Left renal cortex interstitium (tissue), 4 donors: ENCODE measurements around the gene CLSTN1. TPM values are rescaled to one million over a fixed set of nuclear protein-coding genes. Genes with fewer than 3 reads are reported as not detected.
"Not testable (repeated sequence)": the region's sequence is repeated elsewhere in the genome, so short reads cannot be mapped to it uniquely, and the experiment has no call there.

ENCODE experiments used
- DNase-seq, 4 donors: peaks; one replicate each; pipeline ENCODE4 v3.0.0-alpha.2; 2013; ENCODE audit warnings: low read depth in 4 of 4, low spot score in 2 of 4, missing footprints in 1 of 4
- polyA plus RNA-seq, 4 donors: library from polyadenylated mRNA; unstranded; fragments of 120-200 nt; gene quantifications; one replicate each; pipeline ENCODE4 v1.2.1, GENCODE V29; 2013; ENCODE audit not compliant: insufficient read length in 4 of 4

CLSTN1 gene
- polyA plus RNA-seq, 4 donors: 134 to 167 (median 156) TPM

- no peak for DNase-seq
Observed at GRCh38 chr1:9768983-9769382, 54.8 kb downstream of the CLSTN1 start.

GRCh38 chr1:9767964-9768668 is 55.6 kb downstream of the CLSTN1 start:
- no peak for DNase-seq

- no peak for DNase-seq
Observed at GRCh38 chr1:9766759-9767442, 56.9 kb downstream of the CLSTN1 start.

GRCh38 chr1:9764550-9764949 is 59.2 kb downstream of the CLSTN1 start:
- no peak for DNase-seq

GRCh38 chr1:9763914-9764313 is 59.9 kb downstream of the CLSTN1 start:
- no peak for DNase-seq

GRCh38 chr1:9762446-9762845 is 61.3 kb downstream of the CLSTN1 start:
- not testable (repeated sequence) for DNase-seq

- DNase-seq: no peak
Observed at GRCh38 chr1:9761855-9762254, 61.9 kb downstream of the CLSTN1 start.

- DNase-seq: no peak
Observed at GRCh38 chr1:9760824-9761223, 62.9 kb downstream of the CLSTN1 start.

GRCh38 chr1:9759939-9760338 is 63.8 kb downstream of the CLSTN1 start:
- no peak for DNase-seq

- DNase-seq: no peak
Observed at GRCh38 chr1:9758559-9759121, 65.1 kb downstream of the CLSTN1 start.

GRCh38 chr1:9755441-9755995 is 68.2 kb downstream of the CLSTN1 start:
- DNase-seq: no peak

- no peak for DNase-seq
Observed at GRCh38 chr1:9753121-9753531, 70.6 kb downstream of the CLSTN1 start.

GRCh38 chr1:9751971-9752370 is 71.8 kb downstream of the CLSTN1 start:
- no peak for DNase-seq

GRCh38 chr1:9749361-9749760 is 74.4 kb downstream of the CLSTN1 start:
- DNase-seq: no peak

- DNase-seq: not testable (repeated sequence)
Observed at GRCh38 chr1:9748391-9748790, 75.4 kb downstream of the CLSTN1 start.

- no peak for DNase-seq
Observed at GRCh38 chr1:9746651-9747050, 77.1 kb downstream of the CLSTN1 start.

- DNase-seq: no peak
Observed at GRCh38 chr1:9746211-9746610, 77.6 kb downstream of the CLSTN1 start.

- DNase-seq: no peak
Observed at GRCh38 chr1:9744106-9744799, 79.5 kb downstream of the CLSTN1 start.

GRCh38 chr1:9737671-9738070 is 86.1 kb downstream of the CLSTN1 start:
- DNase-seq: no peak

- no peak for DNase-seq
Observed at GRCh38 chr1:9737057-9737456, 86.7 kb downstream of the CLSTN1 start.

- no peak for DNase-seq
Observed at GRCh38 chr1:9736241-9736640, 87.5 kb downstream of the CLSTN1 start.
